Mesenchymal stem cell (in vitro differentiated cells and primary cell): ENCODE measurements around the gene LYSMD3.

Experiments
- DNase-seq: peaks from one replicate; pipeline ENCODE4 v3.0.0-alpha.2; 2013
- H2AFZ ChIP-seq: one replicate; pipeline ENCODE4 v1.6.1; 2013; ENCODE audit warnings: low read depth, mild to moderate bottlenecking, control low read depth, inconsistent platforms, low read length, moderate library complexity
- H2AK5ac ChIP-seq: 2 replicates; pipeline ENCODE4 v1.6.1; 2013; ENCODE audit warnings: low read length, moderate library complexity, mild to moderate bottlenecking, inconsistent platforms; ENCODE audit not compliant: severe bottlenecking
- H2BK120ac ChIP-seq: one replicate; pipeline ENCODE4 v1.6.1; 2013; ENCODE audit warnings: low read depth, mild to moderate bottlenecking, inconsistent platforms, low read length, moderate library complexity
- H2BK12ac ChIP-seq, 2 experiments: one replicate each; pipeline ENCODE4 v1.6.1; 2013; ENCODE audit warnings: inconsistent platforms in 2 of 2, low read length in 2 of 2, mild to moderate bottlenecking in 2 of 2, moderate library complexity in 2 of 2, control low read depth in 1 of 2
- H2BK15ac ChIP-seq: one replicate; pipeline ENCODE4 v1.6.1; 2013; ENCODE audit warnings: mild to moderate bottlenecking, low read depth, inconsistent platforms; ENCODE audit not compliant: poor library complexity, severe bottlenecking
- H2BK5ac ChIP-seq: 2 replicates; pipeline ENCODE4 v1.6.1; 2013; ENCODE audit warnings: low read depth, mild to moderate bottlenecking, low read length, control low read depth, inconsistent platforms; ENCODE audit not compliant: poor library complexity, severe bottlenecking
- H3K14ac ChIP-seq, 2 experiments: one replicate each; pipeline ENCODE4 v1.6.1; 2013; ENCODE audit warnings: inconsistent platforms in 2 of 2, low read length in 2 of 2, control low read depth in 1 of 2, mild to moderate bottlenecking in 1 of 2, moderate library complexity in 1 of 2
- H3K18ac ChIP-seq, 2 experiments: one replicate each; pipeline ENCODE4 v1.6.1; 2013; ENCODE audit warnings: inconsistent platforms in 2 of 2, low read length in 2 of 2, control low read depth in 1 of 2, low read depth in 1 of 2, mild to moderate bottlenecking in 1 of 2
- H3K23ac ChIP-seq, 2 experiments: one replicate each; pipeline ENCODE4 v1.6.1; 2013; ENCODE audit warnings: inconsistent platforms in 2 of 2, low read length in 2 of 2, mild to moderate bottlenecking in 2 of 2, moderate library complexity in 2 of 2, control low read depth in 1 of 2
- H3K27ac ChIP-seq: 2 replicates; pipeline ENCODE4 v1.5.1; 2013; ENCODE audit warnings: mild to moderate bottlenecking, moderate library complexity, low read length, control low read depth, inconsistent platforms; ENCODE audit not compliant: poor library complexity, severe bottlenecking
- H3K27me3 ChIP-seq, 2 experiments: 2 replicates each; pipeline versions ENCODE4 v1.6.1 to v1.7.0; 2013; ENCODE audit warnings: low read length in 2 of 2, mild to moderate bottlenecking in 2 of 2, moderate library complexity in 2 of 2, control low read depth in 1 of 2, inconsistent platforms in 1 of 2; ENCODE audit not compliant: control insufficient read depth in 1 of 2, insufficient read depth in 1 of 2
- H3K36me3 ChIP-seq, 2 experiments: 2 replicates each; pipeline versions ENCODE4 v1.6.1 to v1.7.0; 2013; ENCODE audit warnings: low read length in 2 of 2, control low read depth in 1 of 2, inconsistent platforms in 1 of 2, low read depth in 1 of 2, mild to moderate bottlenecking in 1 of 2; ENCODE audit not compliant: insufficient read depth in 2 of 2, control insufficient read depth in 1 of 2
- H3K4ac ChIP-seq, 2 experiments: one replicate each; pipeline ENCODE4 v1.6.1; 2013; ENCODE audit warnings: inconsistent platforms in 2 of 2, low read length in 2 of 2, mild to moderate bottlenecking in 2 of 2, moderate library complexity in 2 of 2, control low read depth in 1 of 2, low read depth in 1 of 2
- H3K4me1 ChIP-seq: 2 replicates; pipeline ENCODE4 v1.6.1; 2013; ENCODE audit warnings: low read depth, low read length, control low read depth; ENCODE audit not compliant: control insufficient read depth, insufficient read depth
- H3K4me2 ChIP-seq: 2 replicates; pipeline ENCODE4 v1.6.1; 2013; ENCODE audit warnings: low read length, mild to moderate bottlenecking, inconsistent platforms; ENCODE audit not compliant: poor library complexity, severe bottlenecking
- H3K4me3 ChIP-seq, 2 experiments: 2 replicates each; pipeline versions ENCODE4 v1.5.1 to v1.7.0; 2013; ENCODE audit warnings: low read length in 2 of 2, mild to moderate bottlenecking in 2 of 2, control low read depth in 1 of 2, low read depth in 1 of 2; ENCODE audit not compliant: insufficient read depth in 1 of 2
- H3K79me1 ChIP-seq: replicated peaks from 2 replicates; pipeline ENCODE4 v1.6.1; 2013; ENCODE audit warnings: mild to moderate bottlenecking, control low read depth, low read length, inconsistent platforms; ENCODE audit not compliant: poor library complexity, severe bottlenecking
- H3K9ac ChIP-seq: 2 replicates; pipeline ENCODE4 v1.7.0; 2013; ENCODE audit warnings: mild to moderate bottlenecking, low read length, moderate library complexity
- H3K9me3 ChIP-seq: 2 replicates; pipeline ENCODE4 v1.7.0; 2013; ENCODE audit warnings: mild to moderate bottlenecking, low read length; ENCODE audit not compliant: control insufficient read depth
- H4K8ac ChIP-seq: one replicate; pipeline ENCODE4 v1.6.1; 2013; ENCODE audit warnings: inconsistent platforms, mild to moderate bottlenecking, low read length, moderate library complexity
- H4K91ac ChIP-seq: one replicate; pipeline ENCODE4 v1.6.1; 2013; ENCODE audit warnings: mild to moderate bottlenecking, low read length, inconsistent platforms
- WGBS: methylation state at CpG from one replicate; pipeline ENCODE4 v1.1.7; 2013; ENCODE audit warnings: mixed read lengths; 5-methylcytosine and 5-hydroxymethylcytosine counted together

Gene LYSMD3

DNA sequence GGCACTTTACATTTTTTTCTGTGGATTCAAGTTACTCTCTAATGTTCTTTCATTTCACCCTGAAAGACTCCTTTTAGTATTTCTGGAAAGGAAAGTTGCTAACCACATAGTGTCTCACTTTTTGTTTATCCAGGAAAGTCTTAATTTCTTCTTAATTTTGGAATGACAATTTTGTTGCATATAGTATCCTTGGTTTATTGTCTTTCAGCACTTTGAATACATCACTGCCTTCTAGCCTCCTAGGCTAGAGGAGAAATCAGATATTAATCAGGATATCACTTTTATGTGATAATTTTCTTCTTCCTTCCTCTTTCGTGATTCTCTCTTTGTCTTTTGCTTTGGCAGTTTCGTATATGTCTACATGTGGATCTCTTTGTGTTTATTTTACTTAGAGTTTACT, 40.6 kb upstream of the LYSMD3 start:
- no peak for DNase-seq
- Histone ChIP-seq H3K9me3 (peaks cover 5% of the 10 kb centered on the region), H2BK5ac (no peak overlapping the region), H2BK12ac (no peak overlapping the region), H3K27ac (no peak overlapping the region), H2BK15ac (no peak overlapping the region), H3K4me1 (no peaks in the 10 kb centered on the region), H3K4me2 (no peak overlapping the region), H4K8ac (no peak overlapping the region), H3K18ac (no peak overlapping the region), H3K36me3 (no peaks in the 10 kb centered on the region), H3K79me1 (no peaks in the 10 kb centered on the region), H2AFZ (no peak overlapping the region), H3K14ac (no peak overlapping the region), H2BK120ac (no peak overlapping the region), H2AK5ac (no peak overlapping the region), H3K4me3 (no peak overlapping the region), H3K4ac (no peak overlapping the region), H3K23ac (no peak overlapping the region), H3K27me3 (no peaks in the 10 kb centered on the region), H3K9ac (no peak overlapping the region), H4K91ac (no peak overlapping the region)
- no CpG with 5 or more reads among the region's 2 CpGs for WGBS

DNA sequence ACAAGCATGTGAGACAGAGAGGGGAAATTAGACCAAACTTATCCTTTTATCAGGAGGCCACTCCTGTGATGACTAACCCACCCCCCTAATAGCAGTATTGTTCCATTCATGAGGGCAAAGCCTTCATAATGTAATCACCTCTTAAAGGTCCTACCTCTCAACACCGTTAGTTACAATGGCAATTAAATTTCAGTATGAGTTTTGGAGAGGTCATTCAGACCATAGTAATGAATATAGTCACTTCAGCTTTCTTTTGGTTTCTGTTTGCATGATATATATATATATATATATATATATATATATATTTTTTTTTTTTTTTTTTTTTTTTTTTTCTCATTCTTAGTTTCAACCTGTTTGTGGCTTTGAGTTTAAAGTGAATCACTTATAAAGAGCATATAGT, 39.7 kb upstream of the LYSMD3 start:
- Histone ChIP-seq H3K4ac (no peak overlapping the region), H2AK5ac (no peak overlapping the region), H4K8ac (no peak overlapping the region), H3K4me3 (no peak overlapping the region), H3K18ac (no peak overlapping the region), H3K9me3 (peaks cover 5% of the 10 kb centered on the region), H3K79me1 (no peaks in the 10 kb centered on the region), H3K4me1 (no peaks in the 10 kb centered on the region), H2AFZ (no peak overlapping the region), H2BK120ac (no peak overlapping the region), H3K9ac (no peak overlapping the region), H3K27ac (no peak overlapping the region), H2BK12ac (no peak overlapping the region), H4K91ac (no peak overlapping the region), H3K36me3 (no peaks in the 10 kb centered on the region), H3K4me2 (no peak overlapping the region), H3K23ac (no peak overlapping the region), H3K14ac (no peak overlapping the region), H2BK15ac (no peak overlapping the region), H3K27me3 (no peaks in the 10 kb centered on the region), H2BK5ac (no peak overlapping the region)
- DNase-seq, result no peak
- no CpG with 5 or more reads among the region's 1 CpG for WGBS

DNA sequence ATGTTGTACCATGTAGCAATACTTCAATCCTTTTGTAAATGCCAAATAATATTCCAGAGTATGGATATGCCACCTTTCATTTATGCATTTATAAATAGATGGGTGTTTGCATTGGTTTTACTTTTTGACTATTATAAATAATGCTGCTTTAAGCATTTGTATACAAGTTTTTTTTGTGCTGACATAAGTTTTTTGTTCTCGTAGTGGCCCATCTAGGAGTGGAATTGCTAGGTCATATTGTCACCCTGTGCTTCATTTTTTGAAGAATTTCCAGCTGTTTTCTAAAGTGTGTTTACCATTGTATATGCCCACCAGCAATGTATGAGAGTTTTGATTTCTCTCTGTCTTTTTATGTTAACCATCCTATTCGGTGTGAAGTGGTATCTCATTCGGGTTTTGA, 36.1 kb upstream of the LYSMD3 start:
- no peak overlapping the region for H4K8ac ChIP-seq
- no peak overlapping the region for H2BK12ac ChIP-seq
- no peak overlapping the region for H3K23ac ChIP-seq
- no peak overlapping the region for H3K14ac ChIP-seq
- no peak overlapping the region for H3K9ac ChIP-seq
- H3K18ac ChIP-seq, result no peak overlapping the region
- no peaks in the 10 kb centered on the region for H3K79me1 ChIP-seq
- H3K4ac ChIP-seq, result no peak overlapping the region
- H2AFZ ChIP-seq, result no peak overlapping the region
- WGBS, result 90% methylated on average over 3 of the region's 3 CpGs
- H3K4me1 ChIP-seq, result no peaks in the 10 kb centered on the region
- no peaks in the 10 kb centered on the region for H3K36me3 ChIP-seq
- no peak overlapping the region for H3K4me3 ChIP-seq
- no peak overlapping the region for H3K27ac ChIP-seq
- no peak overlapping the region for H2BK15ac ChIP-seq
- no peak for DNase-seq
- H3K27me3 ChIP-seq, result peaks cover 5 to 15% of the 10 kb centered on the region in 2 experiments
- H2BK120ac ChIP-seq, result no peak overlapping the region
- H4K91ac ChIP-seq, result no peak overlapping the region
- H2AK5ac ChIP-seq, result no peak overlapping the region
- H2BK5ac ChIP-seq, result no peak overlapping the region
- no peaks in the 10 kb centered on the region for H3K9me3 ChIP-seq
- H3K4me2 ChIP-seq, result no peak overlapping the region

DNA sequence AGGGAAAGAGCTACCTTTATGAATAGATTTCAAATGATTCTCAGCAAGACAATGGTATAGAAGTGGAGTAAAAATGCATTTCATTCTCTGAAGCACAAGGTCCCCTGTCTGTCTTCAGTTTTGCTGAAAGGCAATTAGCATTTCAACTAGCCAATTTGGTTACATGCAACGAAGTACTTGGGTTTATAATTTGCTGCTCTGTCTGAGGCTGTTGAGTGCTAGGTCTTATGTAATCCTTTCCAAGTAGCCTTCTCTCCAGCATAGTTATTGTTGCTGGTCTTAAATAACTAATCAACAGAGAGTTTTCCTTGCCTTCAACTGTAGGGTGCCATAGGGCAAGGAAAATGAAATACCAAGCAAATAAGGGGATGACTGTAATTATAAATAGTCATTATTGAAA, 33.7 kb upstream of the LYSMD3 start:
- Histone ChIP-seq H2BK120ac (no peak overlapping the region), H3K23ac (no peak overlapping the region), H3K9ac (no peak overlapping the region), H3K4me2 (no peak overlapping the region), H3K27ac (no peak overlapping the region), H2BK12ac (no peak overlapping the region), H3K36me3 (no peaks in the 10 kb centered on the region), H3K79me1 (no peaks in the 10 kb centered on the region), H3K4ac (no peak overlapping the region), H2BK5ac (no peak overlapping the region), H3K9me3 (no peaks in the 10 kb centered on the region), H3K18ac (no peak overlapping the region), H3K27me3 (peaks cover 16 to 38% of the 10 kb centered on the region in 2 experiments), H4K91ac (no peak overlapping the region), H3K14ac (no peak overlapping the region), H4K8ac (no peak overlapping the region), H2BK15ac (no peak overlapping the region), H3K4me1 (peaks cover 8% of the 10 kb centered on the region), H2AFZ (no peak overlapping the region), H2AK5ac (no peak overlapping the region), H3K4me3 (no peak overlapping the region)
- WGBS, result 40% methylated on average over 1 of the region's 1 CpG
- DNase-seq, result no peak
